Epithelial cell of esophagus (primary cell): ENCODE results near the gene SH2B2.
A peak's percentile ranks its signal among the peaks of the same experiment; 100 is the strongest.

Source experiments
- DNase-seq: peaks from one replicate; pipeline ENCODE4 v3.0.0; 2010; ENCODE audit warnings: low read depth
- H3K4me3 ChIP-seq: 2 replicates; pipeline ENCODE4 v1.5.1; 2011; ENCODE audit warnings: mild to moderate bottlenecking, low read length, control low read depth
- TF ChIP-seq, protein P1 (sequence below): IDR thresholded peaks from 2 replicates; pipeline ENCODE4 v1.5.1; 2011; ENCODE audit warnings: low read depth, mild to moderate bottlenecking, low read length, control low read depth, inconsistent platforms; ENCODE audit not compliant: insufficient read depth; ENCODE audit errors: missing control alignments

The SH2B2 gene

DNA sequence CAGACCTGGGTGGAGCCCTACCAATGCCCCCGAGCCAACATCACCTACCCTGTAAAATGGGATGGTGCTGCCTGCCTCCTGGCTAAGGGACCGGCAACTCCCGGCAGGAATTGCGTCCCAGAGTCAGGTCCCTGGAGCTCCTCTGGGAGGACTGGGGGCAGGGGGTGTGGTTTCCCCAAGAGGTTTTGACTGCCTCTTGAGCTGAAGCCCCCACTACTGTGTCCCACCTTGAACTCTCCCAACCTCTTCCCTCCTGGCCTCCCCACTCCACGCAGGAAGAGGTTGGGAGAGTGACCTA lies 1.3 kb downstream of the SH2B2 start:
- TF ChIP-seq, protein P1, sequence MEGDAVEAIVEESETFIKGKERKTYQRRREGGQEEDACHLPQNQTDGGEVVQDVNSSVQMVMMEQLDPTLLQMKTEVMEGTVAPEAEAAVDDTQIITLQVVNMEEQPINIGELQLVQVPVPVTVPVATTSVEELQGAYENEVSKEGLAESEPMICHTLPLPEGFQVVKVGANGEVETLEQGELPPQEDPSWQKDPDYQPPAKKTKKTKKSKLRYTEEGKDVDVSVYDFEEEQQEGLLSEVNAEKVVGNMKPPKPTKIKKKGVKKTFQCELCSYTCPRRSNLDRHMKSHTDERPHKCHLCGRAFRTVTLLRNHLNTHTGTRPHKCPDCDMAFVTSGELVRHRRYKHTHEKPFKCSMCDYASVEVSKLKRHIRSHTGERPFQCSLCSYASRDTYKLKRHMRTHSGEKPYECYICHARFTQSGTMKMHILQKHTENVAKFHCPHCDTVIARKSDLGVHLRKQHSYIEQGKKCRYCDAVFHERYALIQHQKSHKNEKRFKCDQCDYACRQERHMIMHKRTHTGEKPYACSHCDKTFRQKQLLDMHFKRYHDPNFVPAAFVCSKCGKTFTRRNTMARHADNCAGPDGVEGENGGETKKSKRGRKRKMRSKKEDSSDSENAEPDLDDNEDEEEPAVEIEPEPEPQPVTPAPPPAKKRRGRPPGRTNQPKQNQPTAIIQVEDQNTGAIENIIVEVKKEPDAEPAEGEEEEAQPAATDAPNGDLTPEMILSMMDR = no peak
- H3K4me3 ChIP-seq = peak overlapping the region; percentile 56

DNA sequence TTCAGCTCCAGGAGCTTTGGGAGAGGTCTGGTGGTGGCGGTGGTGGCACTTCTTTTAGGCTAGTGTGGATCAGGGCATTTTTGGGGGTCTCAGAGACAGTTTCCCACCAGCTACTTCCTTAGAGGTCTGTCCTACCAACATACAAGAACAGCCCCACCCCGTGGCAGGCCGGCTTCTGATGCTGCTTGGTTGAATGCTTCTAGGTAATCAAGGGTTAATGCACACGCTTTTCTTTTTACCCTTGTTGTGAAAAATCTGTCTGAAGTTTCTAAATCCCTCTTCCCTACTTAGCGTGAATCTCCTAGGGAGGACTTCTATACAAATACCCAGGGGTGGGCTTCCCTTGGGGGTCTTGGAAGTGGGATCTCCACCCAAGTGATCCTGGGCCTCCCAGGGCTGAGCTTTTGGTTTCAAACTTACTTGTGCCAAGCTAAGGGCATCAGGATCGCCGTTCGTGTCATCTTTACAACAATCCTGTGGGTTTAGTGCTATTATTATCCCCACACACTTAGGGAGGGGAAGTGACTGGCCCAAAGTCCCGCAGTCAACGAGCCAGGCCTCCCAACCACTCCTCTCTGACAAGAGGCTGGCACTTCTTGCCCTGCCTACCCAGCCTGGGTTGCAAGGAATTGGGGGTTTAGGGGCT lies 1.7 kb downstream of the SH2B2 start:
- no peak for DNase-seq
- no peak overlapping the region for H3K4me3 ChIP-seq
- TF ChIP-seq, protein P1 = no peak

More for the DNA sequence above, 1.3 kb downstream of the SH2B2 start:
- DNase-seq = no peak

GRCh38 chr7:102289057-102289456 lies 2.4 kb downstream of the SH2B2 start:
- DNase-seq = no peak
- TF ChIP-seq, protein P1 = no peak
- no peak overlapping the region for H3K4me3 ChIP-seq

DNA sequence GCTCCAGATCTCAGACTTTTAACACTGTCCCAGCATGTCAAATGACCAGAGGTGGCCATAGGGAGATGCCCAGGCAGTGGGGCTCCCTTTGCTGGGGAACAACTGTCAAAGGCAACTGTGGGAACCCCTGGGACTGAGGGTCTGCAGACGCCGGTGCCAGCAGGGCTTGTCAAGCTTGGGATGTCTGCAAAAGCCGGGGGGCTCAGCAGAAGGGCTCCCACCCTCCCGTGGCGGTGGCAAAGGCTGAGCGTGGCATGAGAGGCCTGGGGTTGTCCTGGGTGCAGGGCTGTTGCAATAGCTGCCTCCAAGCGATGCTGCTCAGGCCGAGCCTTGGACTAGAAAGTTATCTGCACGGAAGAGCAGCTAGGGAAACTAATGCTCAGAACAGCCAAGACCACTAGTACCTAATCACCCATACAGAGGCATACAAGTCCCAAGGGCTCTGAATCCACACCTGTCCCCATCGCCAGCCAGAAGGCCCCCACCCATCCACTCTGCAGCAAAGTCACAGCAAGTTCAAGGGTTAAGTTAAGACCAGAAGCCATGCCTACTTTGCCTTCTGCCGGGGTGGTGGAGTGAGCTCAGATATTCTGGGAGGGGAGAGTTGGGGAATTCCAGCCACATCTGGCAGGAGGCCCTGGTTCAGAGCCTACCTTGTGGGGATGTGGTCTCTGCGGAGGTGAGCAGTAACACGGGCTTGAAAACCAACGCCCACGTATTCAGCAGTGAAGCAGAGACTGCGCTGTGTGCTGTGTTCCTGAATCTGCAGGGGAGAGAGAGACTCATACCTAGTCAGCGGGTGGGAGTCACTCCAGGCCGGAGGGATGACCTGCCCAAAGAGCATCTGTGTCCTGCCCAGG lies 4.6 kb downstream of the SH2B2 start:
- H3K4me3 ChIP-seq = no peak overlapping the region
- no peak for DNase-seq
- TF ChIP-seq, protein P1 = no peak

DNA sequence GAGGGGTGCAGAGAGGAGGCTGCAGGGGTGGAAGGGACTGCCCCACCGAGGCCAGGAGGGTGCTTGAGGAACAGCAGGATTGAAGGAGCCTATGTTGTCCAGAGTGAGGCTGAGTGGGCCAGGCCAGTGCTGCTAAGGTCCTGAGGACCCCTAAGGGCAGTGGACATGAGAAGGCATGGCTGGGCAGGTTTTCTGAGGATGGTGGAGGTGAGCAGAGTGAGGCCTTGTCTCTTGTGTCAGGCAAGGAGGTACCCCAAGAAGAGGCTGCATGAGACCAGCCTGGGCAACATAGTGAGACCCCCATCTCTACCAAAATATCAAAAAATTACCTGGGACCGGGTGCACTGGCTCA lies 5.2 kb downstream of the SH2B2 start:
- H3K4me3 ChIP-seq = no peak overlapping the region
- no peak for DNase-seq
- TF ChIP-seq, protein P1 = no peak

DNA sequence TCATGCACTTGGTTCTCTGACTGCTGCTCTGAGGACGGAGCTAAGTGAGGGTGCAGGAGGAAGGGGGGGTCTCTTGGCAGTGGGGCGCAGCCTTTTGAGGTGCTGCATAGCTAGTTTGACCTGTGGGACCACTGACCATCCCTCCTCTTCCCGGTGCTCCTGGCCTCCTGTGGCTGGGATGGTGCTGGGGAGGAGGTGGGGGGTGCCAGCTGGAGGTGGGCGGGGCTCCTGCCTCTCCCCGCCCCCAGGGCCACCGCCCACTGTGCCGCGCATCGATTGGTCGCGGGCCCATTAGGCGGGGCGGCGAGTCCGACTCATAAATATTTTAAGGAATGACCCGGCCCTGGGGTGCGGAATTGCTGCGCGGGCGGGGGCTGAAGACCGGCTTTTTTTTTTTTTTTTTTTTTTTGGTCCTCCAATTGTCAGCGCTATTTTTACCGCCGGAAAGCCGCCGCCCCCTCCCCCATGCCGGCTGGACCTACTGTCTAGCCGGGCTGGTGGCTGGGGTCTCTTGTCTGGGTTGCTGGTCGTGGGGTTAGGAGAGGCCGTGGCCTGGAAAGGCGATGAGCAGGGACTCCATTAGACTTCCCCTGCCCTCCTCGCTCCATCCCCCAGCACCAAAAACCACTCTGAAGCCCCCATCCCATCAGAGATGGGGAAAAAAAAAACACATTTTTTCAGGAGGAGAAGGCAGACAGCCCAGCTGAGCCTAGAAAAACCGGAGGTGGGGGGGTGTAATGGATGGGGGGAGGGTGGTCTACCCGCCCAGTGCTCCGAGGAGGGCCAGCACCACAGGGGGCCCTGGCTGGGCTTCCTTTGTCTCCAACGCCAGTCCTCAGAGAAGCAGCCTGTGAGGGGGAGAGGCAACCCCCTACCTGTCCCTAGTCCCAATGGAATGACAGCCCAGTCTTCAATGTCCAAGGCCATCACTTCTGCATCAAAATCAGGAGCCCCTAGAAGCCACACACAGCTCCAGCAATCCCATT lies 6.4 kb downstream of the SH2B2 start:
- TF ChIP-seq, protein P1 = no peak
- no peak overlapping the region for H3K4me3 ChIP-seq
- DNase-seq = no peak
